NCI-H2171 (cell line): Measurements from ENCODE around the gene FIS1.
A peak's percentile ranks its signal among the peaks of the same experiment; 100 is the strongest.
"Not testable (repeated sequence)": the region's sequence is repeated elsewhere in the genome, so short reads cannot be mapped to it uniquely, and the experiment has no call there.

ENCODE experiments used
- DNase-seq: peaks from one replicate; lab custom pipeline; 2025; lab: John Stamatoyannopoulos, UW

FIS1 gene

DNA sequence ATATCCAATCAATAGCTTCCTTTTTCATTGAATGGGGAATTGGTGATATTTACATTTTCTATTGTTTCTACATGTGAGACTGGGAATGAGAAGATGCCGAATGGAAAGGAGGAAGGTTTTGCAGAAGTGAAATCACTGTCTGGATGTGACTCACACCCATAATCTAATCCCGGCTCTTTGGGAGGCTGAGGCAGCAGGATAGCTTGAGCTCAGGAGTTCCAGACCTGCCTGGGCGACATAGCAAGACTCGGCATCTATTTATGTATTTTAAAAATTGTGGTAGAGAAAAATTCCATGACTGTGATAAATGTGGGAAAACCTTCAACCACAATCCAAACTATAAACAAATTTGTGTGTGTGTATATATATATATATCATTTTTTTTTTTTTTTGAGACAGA lies 10.9 kb upstream of the FIS1 start:
- no peak for DNase-seq

GRCh38 chr7:101253199-101253598 lies 8.3 kb upstream of the FIS1 start:
- not testable (repeated sequence) for DNase-seq

DNA sequence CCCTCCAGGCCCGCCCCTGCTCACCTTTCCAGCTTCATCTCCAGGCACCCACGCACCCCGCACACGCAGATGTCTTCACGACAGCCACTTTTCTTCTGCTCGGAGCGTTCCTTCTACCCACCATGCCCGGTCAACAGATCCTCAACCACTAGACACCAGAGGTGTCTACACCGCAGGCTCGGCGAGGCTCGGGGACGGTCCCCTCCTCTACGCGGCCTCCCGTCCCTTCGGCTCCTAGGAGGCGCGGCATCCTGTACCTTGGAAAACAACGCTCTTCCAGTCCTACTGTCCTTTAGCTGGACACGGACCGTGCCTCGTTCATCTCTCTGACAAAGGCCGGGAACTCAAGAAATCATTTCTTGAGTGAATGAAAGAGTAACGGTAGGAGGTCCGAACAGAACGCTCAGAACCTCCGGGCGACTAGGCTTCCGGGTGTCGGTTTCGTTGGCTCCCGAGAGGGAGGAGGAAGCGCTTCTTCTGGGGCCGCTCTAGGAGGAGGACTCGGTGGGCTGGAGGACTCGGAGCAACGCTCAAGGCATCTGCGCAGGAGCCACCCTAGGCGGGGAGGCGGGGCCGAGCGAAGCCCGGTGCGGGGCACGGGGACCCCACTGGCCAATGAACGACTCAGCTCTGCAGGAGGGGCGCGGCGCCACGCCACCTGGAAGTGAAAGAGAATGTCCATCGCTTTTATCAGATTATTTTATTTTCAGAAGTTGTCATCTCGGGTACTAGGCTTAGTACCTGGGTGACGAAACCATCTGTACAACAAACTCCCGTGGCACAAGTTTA lies 7.2 kb upstream of the FIS1 start:
- peak; percentile 95 for DNase-seq

- no peak for DNase-seq
Observed at GRCh38 chr7:101250324-101250723, 5.4 kb upstream of the FIS1 start.

DNA sequence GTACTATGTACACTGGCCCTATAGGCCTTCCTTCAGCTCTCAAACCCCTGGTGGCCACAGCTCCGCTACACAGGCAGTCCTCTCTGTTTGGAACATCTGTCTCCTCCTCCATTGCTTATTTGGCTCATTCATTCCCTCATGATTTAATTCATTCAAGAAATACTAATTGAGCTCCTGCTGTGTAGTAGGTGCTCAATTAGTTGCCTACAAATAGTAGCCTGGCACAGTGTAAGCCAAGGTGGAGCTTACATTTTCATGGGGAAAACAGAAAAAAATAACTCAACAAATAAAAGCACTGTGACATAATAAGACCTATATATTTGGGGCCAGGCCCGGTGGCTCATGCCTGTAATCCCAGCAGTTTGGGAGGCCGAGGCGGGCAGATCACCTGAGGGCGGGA lies 3.4 kb upstream of the FIS1 start:
- no peak for DNase-seq

GRCh38 chr7:101245147-101245668 lies 327 bp upstream of the FIS1 start:
- DNase-seq, result peak; percentile 95

- no peak for DNase-seq
Observed at GRCh38 chr7:101243646-101244374, 1.1 kb downstream of the FIS1 start.

DNA sequence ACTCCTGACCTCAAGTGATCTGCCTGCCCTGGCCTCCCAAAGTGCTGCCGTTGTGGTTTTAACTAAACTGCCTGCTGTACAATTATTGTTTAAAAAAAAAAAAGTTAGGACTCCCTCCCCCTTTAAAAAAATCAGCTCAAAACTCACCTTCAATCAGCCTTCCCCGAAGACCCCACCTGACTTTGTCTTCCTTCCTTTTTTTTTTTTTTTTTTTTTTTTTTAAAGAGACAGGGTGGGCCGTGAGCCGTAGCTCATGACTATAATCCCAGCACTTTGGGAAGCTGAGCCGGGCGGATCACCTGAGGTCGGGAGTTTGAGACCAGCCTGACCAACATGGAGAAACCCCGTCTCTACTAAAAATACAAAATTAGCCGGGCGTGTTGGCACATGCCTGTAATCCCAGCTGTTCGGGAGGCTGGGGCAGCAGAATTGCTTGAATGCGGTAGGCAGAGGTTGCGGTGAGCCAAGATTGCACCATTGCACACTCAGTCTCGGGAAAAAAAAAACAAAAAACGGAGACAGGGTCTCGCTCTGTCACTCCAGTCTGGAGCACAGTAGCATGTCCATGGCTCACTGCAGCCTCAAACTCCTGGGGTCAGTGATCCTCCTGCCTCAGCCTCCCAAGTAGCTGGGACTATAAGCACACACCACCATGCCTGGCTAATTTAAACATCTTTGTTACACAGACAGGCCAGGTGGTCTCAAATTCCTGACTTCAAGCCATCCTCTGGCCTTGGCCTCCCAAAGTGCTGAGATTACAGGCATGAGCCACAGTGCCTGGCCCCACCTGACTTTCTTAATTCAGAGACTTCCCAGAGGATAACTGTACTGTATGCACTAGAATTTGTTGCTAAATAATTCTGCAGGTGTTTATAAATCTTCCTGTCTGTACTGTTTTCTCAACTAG lies 3.2 kb downstream of the FIS1 start:
- peak; percentile 61 for DNase-seq

DNA sequence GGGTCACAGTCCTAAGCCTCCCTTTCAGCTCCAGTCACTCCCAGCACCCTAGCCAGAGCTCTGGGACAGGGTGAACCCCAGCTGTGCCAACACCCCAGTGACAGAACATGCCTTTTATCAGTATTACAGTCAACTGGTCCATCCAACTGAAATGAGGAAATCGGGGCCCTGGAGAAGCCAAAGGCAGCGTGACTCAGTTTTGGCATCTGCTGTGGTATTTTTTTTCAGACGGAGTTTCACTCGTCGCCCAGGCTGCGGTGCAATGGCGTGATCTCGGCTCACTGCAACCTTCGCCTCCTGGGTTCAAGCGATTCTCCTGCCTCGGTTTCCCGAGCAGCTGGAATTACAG lies 3.9 kb downstream of the FIS1 start:
- DNase-seq, result peak; percentile 60

- DNase-seq, result no peak
Observed at GRCh38 chr7:101240226-101241014, 4.5 kb downstream of the FIS1 start.

GRCh38 chr7:101239951-101240220 lies 5.0 kb downstream of the FIS1 start:
- DNase-seq, result no peak

DNA sequence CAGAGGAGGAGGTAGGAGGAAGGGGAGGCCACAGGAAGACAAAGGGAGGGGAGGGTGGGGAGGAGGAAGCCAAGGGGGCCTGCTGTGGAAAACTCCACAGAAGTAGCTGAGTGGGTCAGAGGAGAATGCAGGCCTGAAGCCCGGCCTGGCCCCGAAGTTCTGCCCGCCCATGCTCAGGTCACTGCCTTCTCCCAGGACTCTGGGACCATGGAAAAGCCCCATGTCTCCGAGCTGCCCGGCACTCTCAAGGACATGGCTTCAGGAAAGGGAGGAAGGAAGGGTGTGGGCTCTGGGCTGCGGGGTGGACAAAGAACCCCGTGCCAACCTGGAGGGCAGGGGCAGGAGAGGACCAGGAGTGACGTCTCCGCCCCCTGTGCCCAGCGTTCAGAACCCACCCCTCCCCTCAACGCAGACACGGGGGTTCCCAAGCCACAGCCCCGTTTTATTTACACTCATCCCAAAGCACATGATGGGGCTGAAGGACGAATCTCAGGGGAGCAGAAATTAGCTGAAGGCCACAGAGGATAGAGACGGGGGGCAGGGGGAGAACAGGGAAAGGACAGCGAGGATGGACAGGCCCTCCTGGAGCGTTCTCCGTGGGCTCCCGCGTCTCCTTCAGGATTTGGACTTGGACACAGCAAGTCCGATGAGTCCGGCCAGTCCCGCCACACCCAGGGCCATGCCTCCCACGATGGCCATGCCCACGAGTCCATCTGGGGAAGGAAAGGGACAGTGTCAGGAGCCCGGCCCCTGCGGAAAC lies 5.5 kb downstream of the FIS1 start:
- DNase-seq, result no peak

DNA sequence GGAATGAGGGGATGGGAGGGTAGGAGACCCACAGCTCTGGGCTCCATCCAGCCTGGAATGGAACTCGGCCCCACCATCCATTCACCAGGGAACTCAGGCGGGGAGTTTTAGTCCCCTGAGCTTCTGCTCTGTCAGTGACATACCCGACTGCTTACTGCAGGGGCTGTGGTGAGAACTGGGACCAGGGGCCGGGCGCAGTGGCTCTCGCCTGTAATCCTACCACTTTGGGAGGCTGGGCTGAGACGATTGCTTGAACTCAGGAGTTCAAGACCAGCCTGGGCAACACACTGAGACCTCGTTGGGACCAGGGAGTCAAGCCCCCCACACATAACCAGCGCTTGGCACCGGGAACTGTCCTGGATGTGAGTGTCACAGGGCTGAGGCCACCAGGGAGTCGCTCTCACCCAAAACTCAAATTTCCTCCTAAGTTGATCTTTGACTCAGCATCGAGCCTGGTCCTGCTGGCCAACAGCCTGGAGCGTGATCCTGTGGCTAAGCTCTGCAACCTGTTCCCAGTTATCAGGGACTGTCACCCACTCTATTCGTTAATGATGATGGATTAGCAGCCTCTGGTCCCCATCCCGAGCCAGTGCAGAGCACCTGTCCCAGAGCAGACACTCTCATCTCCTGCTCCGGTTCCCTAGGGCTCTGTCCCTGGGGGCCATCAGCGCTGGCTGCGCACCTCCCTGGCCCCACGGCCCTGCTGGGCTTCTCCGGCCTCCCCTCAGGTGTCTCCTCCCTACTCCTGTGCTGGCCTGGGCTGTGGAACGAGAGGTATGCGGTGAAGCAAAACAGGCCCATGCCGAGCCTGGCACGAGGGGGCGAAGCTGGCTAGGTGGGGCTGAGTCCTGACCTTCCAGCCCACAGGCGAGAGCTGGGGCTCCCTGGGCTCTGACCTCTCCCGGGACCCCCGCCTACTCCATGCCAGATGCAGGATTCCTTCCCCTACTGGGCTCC lies 6.4 kb downstream of the FIS1 start:
- DNase-seq, result no peak

- DNase-seq, result no peak
Observed at GRCh38 chr7:101237206-101238067, 7.4 kb downstream of the FIS1 start, which contains the start of gene CLDN15. Gene CLDN15, minus strand, starts transcription at chr7:101237802. Its CDS starts 221 bp downstream, at chr7:101237581.

DNA sequence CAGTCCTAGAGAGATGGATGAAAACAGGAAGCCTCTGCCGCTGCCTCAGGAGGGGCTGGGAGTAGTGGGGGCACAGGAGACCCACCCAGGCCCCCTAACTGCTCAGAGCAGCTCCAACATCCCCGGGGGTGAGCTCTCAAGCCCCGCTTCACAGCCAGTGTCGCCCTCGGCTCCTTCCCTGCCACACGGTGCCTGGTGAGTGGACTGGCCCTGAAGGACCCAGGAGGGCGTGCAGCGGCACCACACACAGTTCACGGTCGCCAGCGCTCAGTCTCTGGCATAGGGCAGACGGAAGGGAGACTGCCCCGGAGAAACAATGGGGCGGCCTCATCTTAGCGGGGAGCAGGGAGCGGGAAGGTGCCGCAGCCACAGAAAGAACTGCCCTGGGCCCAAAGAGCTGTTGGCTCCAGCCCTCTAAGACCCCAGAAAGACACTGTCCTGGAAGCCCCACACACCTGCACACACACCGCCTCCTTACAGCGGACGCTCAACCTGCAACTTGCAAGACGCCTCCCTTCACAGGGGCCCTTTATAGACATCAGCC lies 8.5 kb downstream of the FIS1 start:
- DNase-seq, result no peak

- DNase-seq, result no peak
Observed at GRCh38 chr7:101235522-101235921, 9.4 kb downstream of the FIS1 start.

DNA sequence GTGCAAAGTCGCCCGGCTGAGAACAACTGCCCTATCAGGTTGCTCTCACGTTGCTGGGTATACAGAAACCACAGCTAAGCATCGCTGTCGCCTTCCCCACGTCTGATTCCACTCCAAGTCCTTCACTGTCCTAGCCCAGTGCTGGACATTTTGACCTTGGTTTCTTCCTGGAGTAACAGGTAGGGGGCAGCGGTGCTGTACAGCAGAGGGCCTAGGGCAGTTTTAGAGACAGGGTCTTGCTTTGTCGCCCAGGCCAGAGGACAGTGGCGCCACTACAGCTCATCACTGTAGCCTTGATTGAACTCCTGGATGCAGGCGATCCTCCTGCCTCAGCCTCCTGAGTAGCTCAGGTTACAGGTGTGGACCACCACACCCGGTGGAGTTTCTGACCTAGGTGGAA lies 9.8 kb downstream of the FIS1 start:
- DNase-seq, result no peak

DNA sequence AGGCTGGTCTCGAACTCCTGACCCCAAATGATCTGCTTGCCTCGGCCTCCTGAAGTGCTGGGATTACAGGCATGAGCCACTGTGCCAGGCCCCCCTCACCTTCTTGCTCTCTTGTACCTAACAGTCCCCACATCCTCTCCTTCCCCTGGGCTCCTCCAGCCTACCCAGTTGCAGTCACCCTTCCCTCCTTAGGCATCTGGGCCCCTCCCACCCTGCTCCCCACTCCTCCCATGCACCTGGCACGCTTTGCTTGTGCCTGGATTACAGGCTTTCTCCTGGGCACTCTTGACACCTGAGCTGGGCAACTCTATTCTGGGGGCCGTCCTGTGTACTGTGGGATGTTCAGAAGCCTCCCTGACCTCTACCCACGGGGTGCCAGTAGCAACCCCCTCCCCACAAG lies 10.2 kb downstream of the FIS1 start:
- peak; percentile 39 for DNase-seq
